GM21723 (cell line): Measurements from ENCODE around the gene SLC37A1.

Source experiments
- ATAC-seq: cut with Tn5 transposase; IDR thresholded peaks from one replicate; pipeline ENCODE4 v1.9.1; 2021; ENCODE audit warnings: mild to moderate bottlenecking, moderate library complexity; ENCODE audit not compliant: unreplicated experiment

Gene SLC37A1

DNA sequence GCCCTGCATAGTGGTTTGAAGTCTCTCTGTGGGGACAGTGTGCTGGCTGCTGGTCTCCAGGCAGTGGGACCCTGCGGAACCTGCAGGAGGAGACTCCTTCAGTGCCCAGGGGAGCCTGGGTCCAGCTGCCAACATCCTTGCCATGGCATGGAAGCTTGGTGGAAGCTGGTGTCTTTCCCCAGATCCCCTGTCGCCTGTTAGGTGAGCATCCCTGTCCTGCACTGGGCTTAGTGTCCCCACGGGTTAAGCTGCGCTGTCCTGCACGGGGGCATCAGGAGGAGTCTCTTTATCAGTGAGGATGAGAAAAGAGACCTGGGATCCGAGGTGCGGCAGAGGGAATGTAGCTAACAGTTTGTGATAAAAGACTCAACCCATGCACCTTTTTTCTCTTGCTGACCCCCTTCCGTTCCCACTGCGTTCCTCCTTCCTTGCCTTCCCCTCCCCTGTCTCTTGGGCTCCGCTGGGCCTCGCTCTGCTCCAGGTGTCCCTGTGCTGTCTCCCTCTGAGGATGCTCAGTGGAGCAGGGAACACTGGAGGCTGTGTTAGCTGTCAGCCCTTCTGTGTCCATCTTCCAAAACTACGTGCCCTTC, 59.3 kb downstream of the SLC37A1 start:
- no peak for ATAC-seq

DNA sequence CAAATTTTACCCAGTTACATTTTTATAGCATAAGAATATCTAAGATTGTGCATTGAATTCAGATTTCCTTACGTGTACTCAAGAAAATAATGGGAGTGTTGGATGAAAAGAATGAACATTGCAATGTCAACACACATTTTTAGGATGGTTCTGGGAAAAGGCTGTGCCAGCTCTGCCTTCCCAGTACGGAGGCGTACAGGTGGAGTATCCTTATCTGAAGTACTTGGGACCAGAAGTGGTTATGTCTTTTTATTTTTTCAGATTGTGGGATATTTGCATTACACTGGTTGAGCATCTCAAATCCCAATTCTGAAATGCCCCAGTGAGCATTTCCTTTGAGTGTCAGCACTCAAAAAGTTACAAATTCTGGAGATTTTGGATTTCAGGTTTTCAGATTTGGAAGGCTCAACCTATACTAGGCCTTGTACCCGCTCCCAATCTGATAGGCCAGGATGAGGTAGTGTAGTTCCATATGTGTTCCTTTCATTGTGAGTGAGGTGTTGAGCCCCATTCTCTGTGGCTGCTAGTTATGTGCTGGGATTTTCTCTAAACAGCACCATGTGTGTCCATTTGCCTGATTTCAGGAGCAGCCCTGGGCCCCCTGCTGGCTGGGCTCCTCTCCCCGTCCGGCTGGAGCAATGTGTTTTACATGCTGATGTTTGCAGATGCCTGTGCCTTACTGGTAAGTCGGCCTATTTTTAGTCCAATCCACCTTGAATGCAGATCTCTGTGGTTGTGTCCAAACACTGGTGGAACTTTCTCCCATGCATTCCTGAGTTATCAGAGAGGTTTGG, 60.8 kb downstream of the SLC37A1 start:
- ATAC-seq: no peak

DNA sequence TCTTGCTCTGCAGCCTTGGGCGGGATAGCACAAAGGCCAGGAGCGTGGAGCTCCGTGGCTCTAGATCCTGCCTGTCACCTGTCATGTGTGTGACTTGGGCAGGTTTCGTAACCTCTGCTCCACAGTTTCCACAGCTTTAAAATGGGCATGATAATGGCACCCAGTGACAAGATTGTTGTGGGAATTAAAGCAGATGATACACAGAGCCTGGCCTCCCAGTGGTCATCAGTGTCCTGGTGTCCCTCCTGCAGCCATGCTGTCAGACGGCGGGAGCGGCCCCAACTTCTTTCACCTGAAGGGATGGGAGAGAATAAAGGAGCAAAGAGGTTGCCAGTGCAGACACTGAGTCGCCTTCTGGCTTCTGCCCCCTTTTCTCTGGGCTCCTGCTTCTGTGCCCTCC, 61.5 kb downstream of the SLC37A1 start:
- ATAC-seq: no peak

DNA sequence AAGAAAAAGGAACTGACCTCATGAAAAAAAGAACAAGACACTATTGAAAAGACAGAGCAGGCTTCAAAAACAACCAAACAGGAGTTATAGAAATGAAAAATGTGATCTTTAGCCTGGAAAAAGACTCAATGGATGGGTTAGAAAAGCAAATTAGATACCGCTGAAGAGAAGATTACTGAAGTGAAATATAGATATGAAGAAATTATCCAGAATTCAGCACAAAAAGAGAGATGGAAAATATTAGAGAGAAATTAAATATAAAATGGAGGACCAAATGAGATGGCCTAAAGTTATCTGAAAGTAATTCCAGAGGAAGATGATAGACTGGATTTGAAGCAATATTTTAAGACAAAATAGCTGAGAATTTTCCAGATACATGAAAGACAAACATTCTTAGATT, 63.0 kb downstream of the SLC37A1 start:
- ATAC-seq: no peak

DNA sequence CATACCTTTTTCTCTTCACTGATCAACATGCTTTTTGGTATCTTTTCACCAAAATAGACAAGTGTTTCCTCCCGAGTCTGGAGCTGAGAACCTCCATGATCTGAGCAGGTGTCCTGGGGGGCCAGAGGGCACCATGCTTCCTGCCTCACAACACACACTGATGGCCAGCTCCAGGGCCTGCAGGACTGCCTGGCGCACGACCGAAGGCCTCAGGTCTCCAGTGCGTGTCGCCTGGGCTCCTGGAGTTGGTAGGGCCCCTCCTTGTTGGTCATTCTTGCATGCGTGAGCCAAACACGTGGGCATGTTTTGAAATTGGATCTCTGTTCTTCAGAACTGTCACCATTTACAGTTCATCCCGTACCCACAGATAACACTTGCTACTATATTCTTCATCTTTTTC, 64.4 kb downstream of the SLC37A1 start:
- no peak for ATAC-seq

DNA sequence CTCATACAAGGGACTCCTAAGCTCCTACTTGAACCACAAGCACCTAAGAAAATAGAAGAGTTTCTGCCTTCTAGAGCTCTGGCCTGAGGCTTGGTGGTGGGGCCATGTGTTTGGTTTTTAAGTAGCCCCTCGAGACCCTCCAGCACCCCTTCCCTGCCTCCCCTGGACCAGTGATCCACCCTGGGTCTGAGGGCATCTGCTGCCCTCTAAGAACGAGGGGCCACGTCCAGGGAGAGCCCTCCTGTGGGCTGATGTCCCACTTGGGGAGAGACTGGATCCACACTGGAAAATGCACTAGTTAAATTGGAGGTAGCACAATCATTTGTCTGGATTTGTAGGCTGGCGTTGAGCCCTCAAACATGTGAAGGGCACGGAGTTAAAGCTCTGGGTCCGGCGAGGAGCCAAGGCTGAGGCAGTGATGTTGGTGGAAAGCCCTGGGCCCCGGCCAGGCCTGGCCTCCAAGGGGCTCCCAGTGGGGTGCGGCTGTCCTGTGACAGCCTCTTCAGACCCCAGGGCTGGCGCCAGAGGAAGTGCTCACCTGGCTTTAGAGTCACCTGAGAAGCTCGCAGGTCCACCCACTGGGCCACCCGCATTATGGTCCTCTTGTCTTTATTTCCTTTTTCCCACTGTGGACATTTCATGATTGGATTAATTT, 65.2 kb downstream of the SLC37A1 start:
- no peak for ATAC-seq

DNA sequence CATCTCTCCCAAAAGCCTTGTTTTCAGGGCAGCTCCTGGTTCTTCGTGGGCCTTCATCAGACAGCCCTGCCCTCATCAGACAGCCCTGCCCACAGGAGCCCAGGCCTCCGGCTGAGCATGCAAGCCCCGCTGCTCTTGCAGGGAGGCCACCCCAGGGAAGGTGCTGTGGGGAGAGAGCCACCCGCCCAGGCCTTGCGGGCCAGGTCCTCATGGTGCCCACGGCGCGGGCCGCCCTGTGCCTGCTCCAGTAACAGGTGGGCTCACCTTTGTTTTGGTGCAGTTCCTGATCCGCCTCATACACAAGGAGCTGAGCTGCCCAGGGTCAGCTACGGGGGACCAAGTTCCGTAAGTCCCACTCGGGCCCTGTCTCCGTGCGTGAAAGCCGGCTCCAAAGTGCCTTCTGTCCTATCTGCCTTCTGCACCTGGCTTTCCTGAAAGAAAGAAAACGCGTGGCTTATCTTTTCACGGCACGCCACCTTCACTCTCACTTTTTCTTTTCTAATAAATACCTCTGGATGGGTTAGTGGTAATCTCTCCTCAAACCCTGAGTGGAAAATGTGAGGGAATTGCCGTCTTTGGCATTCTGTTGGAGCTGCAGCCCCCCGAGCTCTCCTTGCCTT, 65.9 kb downstream of the SLC37A1 start:
- no peak for ATAC-seq

DNA sequence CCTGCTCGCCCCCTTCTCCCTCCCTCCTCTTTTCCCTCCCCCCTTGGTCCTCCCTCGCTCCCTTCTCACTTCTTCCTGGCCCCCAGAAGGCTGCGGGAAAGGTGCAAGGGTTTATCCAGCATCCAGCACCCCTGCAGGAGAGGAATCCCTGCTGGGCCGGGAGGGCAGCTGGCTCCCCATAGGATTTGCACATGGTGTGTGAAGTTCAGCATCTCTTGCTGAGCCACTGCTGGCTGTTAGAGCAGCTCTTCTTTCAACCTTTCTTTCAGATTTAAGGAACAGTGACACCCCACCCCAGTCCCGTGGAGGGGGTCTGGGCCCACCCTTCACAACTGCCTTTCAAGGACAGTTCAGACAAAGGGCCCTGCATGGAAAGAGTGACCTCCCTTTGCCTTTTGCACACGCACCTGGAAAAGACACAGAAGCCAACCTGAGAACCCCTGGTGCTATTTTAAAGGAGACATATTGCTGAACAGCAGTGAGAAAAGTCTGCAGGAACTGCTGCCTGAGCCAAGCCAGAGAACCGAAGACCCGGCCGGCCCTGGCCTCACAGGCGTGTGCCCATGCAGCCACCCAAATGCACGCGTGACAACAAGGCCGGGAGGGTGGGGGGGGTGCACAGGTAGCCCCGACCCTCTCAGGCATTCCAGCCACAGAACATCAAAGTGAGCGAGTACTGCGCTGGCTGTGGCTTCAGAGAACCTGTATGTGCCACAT, 66.6 kb downstream of the SLC37A1 start:
- ATAC-seq: no peak

DNA sequence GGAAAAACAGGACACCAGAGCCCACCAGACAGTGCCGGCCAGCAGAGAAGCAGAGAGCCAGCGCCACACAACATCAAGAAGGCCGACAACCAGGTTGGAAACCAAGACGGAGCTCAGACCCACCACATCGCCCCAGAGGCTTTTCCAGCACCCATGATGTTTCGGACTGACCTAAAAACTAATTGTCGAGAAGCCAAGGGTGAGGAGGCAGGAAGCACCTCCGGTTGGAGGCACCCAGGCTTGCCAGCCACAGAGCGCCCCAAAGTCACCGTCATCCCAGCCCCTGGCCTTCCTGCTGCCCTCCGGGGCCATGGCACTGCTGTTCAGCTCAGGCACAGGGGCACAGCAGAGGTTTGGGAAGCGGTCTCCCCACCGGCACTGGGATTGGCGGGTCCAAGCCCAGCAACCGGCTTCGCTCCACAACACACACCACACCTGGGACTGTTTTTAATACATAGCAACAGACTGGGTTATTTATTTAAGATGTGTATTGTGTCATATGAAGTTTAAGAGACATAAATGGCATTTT, 67.2 kb downstream of the SLC37A1 start:
- ATAC-seq: no peak

DNA sequence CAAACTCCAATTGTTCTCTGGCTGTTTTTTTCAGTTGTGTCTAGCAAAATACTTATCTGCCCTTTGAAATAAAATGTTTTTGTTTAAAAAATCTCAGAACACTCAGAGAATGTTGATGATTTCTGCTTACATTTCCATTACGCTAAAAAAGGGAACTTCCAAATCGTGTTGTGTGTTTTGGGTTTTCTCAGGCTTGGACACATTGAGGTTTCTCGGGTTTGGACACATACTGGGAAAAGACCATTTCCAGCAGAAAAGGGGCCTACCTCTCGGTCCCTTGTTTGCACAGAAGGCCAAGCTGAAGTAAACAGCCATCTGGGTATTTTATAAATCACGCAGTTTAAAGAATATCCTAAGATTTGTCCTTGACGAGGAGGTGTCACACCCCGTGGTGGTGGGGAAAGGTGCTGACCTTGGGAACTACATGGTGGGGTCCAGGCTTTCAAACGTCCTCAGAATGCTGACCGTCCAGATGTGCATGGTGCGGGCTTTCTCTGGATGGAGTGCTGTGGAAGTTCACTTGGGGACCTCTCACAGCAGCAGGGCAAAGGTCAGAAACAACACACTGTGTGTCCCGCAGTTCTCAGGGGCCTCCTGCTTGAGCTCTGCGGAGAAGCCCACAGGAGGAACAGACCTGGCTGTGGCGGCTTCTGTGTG, 67.8 kb downstream of the SLC37A1 start:
- ATAC-seq: no peak

DNA sequence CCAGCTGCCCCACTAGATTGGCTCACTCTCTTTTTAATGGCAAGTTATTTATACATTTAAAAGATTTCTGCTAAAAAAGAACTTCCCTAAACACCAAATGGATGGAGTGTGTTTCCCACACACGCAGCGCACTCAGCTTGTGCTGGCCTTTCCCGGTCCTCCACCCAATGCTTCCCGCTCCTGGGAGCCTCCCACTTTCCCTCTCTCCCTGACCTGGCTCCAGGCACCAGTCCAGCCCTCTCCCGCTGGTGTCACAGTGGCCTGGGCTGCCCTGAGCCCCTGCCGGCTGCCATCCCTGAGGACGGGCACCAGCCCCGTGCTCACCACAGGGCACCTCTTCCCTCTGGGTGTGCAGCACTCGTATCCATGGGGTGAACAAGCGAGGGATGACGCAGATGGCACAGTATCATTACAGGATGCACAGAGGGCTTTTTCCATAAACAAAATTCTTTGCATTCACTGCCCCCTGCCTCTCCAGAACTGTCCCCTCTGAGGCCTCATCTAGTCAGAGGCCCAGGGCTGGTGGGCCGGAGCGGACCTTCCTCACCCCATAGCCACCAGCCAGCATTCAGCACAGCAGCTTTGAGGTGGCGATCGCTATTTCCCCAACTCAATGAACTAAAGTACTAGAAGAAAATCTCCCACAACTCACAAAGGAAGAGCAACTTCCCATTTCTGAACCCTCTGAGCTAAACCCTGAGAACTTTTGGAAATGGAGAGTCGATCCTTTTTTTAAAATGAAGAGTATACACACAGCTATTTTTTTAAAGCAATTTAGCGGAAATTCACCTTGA, 68.5 kb downstream of the SLC37A1 start:
- ATAC-seq: no peak

DNA sequence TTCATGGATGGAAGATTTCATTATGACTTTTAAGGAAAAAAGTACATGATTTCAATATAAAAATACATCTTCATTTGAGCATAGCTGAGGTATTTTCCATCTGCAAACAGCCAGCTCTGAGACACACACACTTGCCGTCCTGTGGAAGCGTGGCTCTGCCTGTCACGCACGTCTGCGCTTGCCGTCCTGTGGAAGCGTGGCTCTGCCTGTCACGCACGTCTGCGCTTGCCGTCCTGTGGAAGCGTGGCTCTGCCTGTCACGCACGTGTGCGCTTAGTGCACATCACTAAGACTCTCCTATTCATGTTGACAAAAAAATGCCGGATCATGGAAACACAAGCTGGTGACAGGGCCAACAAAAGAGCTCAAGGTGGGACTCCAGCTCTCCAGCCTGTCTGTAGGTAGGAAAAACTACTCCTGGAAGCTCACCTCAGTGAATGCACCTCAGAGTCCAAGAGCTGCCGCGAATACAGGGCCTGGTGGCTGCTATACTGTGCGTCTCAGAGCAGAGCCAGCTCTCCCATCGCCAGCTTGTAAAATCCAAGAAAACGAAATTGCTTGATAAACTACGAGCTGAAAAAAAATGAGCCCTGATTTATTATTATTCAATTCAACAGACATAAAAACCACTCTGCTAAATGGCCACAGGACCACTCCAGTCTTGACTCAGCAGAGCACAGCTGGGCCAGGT, 69.3 kb downstream of the SLC37A1 start:
- ATAC-seq: no peak

DNA sequence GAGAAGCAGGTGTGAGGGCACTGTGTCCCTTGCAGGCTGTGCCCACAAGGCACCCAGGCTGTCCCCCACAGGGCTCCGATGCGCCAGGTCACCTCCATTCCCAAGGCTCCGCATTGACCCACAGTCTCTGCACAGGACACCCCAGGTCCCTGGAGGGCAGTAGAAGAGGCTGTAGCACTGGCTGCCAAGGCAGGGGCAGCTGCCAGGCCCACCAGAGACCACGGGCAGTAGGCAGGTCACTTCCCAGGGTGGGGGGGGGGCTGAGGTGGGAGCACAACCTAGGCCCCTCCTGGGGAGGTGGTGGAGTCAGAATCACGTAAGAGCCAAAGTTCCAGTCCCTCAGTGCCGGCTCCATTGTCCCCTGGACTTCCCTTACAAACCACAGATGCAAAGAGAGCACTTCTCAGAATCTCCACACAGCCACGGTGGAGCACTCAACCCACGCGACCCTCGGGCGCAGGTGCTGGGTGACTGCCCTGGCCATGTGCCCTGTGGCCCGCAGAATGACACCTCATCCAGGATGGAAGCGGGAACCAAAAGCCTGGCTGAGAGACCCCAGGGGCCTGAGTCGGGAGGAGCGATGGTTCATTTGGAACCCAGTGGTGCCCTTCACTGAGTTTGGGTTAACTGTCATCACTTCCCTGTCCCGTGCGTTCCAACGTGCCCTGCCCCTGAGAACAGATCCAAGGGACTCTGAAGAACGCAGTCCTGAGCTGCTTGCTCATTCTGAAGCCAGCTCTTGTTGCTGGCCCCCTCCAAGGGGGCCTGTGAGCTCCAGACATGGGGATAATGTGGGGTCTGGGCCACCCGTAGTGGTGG, 70.0 kb downstream of the SLC37A1 start:
- ATAC-seq: no peak

DNA sequence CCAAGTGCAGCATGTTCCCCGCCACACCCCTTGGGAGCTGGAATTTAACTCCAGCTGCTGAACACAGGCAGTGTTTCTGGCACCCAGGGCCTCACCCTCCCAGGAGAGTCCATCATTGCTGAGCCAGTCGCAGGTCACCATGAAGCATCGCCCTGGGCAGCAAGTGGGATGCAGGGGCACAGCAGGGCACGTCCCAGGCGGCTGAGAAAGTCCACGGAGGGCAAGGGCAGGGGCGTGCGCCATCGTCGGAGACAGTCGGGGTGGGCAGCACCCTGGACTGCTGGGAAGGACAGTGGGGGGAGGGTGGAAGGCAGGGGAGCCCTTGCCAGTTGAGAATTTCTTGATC, 70.6 kb downstream of the SLC37A1 start:
- ATAC-seq: no peak

DNA sequence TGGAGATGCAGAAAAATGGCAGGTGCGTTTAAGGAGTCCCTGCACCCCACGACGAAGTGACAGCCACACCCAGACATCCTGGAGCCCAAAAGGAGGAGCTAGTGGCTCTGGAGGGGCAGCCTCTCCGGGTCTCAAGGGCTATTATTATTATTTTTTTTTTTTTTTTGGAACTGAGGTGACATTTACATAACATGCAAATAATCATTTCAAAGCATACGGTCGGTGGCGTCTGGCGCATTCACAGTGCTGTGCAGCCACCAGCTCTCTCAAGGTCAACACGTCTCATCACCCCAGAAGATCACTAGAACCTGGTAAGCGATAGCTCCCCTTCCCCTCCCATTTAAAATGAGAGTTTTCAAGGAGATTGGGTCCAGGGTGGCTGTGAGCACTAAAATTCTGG, 72.2 kb downstream of the SLC37A1 start:
- no peak for ATAC-seq

DNA sequence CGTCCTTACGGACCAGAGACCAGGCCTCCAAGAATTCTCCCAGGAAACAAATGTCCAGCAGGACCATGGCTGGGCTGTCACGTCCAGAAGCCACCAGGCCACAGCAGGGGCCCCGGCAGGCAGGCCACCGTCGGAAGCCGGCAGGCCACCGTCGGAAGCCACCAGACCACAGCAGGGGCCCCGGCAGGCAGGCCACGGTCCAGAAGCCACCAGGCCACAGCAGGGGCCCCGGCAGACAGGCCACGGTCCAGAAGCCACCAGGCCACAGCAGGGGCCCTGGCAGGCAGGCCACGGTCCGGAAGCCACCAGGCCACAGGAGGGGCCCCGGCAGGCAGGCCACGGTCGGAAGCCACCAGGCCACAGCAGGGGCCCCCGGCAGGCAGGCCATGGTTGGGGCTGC, 72.8 kb downstream of the SLC37A1 start:
- no peak for ATAC-seq

DNA sequence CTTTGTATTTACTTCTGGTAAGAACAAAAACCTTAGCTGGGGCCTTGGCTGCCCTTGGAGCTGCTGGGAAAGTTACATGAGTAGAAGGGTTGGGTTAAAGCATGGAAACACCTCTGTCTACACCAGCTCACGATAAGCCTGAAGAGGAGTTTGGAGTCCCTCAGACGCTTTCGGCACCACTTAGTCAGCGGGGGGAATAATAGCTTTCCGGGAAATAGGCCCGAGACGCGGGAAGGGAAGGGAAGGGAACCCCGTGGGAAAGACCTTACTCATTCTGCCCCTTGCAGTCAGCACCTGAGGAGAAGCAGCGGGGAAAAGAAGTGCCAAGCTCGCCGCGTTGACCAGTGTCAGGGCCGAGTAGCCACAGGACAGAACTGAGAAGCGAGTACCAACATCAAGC, 73.4 kb downstream of the SLC37A1 start:
- ATAC-seq: no peak

DNA sequence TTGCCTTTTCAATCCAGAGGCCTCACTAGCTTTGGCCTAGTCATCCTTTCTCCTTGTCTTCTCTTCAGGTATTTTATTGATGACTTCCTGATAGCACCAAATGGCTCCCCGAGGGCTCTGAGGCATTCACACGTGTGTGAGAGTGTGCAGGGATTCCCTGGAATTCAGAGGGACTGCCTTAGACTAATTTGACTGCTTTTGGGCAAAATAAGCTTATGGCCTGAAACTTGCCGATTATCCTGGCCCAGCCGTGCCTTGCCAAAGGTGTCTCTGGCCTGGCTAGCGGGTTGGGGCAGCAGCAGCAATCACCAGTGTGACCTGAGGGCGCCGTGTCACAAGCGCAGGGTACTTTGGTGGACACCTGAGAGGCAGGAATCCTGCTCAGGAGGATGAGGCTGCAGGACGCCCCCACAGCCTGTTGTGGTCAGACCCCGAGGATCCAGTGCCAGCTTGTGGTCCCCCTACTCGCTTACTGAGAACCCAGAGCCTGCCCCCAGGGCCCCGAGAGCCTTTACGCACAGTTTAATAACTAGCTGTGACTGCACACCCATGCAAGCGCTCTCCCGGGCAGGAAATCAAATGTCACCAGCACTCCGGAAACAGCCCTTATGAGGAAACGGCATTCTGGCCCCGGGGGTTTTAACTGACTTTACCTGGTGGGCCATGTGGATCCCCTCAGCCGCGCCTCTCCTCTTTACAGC, 76.9 kb downstream of the SLC37A1 start:
- ATAC-seq: no peak
